ENCODE data around the gene PSMD3.

The PSMD3 gene

GRCh38 chr17:40041196-40041595, 60.6 kb downstream of the PSMD3 start:
- Mint-ChIP-seq H3K36me3 (ENCODE audit: insufficient read depth) (peaks cover 44% of the 10 kb centered on the region), H3K27me3 (no peaks in the 10 kb centered on the region), H3K9me3 (no peaks in the 10 kb centered on the region), H3K4me1 (ENCODE audit: low read depth in 2 of 2) (peaks cover 0 to 6% of the 10 kb centered on the region in 2 donors), H3K27ac (no peak overlapping the region), H3K4me3 (no peak overlapping the region)
- DNase-seq (no peak), ATAC-seq (replicated peaks) (no peak)
